Stimulated activated CD4-positive, alpha-beta T cell treated with anti-CD3 and anti-CD28 coated beads, Interleukin-12 subunit alpha, Interleukin-12 subunit beta, amount 100 ng/mL, for 4 hours (primary cell): ENCODE data around the gene ADCYAP1R1.

Experiments used
- DNase-seq: peaks from one replicate; pipeline ENCODE4 v3.0.0-alpha.2; 2020

ADCYAP1R1 gene

DNA sequence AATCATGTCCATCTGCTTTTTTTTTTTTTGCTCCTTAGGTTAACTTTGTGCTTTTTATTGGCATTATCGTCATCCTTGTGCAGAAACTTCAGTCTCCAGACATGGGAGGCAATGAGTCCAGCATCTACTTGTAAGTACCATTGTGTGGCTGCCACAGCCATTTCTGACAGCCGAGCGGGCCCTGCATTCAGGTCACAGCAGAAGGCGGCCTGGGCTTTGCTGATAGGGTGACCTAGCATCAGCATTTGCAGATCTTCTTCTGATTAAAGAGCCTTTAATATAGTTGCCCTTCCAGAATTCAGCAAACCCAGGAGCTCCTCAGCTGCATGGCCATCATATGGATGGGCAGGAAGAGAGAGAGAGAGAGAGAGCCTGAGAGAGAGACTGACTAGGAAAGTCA, 40.5 kb downstream of the ADCYAP1R1 start:
- no peak for DNase-seq

DNA sequence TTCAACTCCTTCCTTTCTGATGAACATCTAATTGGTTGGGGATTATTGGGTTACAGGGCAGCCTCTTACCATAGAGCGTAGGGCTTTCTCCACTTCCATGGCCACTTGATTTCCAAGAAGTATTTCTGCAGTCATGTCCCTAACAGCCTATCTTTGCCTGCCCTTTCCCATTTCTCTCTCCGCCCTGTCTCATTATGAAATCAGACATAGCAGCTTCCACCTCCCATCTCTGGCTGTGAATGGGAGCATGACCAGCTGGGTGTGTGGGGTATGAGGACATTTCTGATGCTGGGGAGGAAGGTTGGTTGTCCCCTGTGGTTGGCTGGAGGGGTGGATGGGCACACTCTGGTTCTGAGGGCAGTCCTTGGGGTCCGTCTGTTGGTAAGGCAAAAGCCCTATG, 41.2 kb downstream of the ADCYAP1R1 start:
- no peak for DNase-seq

DNA sequence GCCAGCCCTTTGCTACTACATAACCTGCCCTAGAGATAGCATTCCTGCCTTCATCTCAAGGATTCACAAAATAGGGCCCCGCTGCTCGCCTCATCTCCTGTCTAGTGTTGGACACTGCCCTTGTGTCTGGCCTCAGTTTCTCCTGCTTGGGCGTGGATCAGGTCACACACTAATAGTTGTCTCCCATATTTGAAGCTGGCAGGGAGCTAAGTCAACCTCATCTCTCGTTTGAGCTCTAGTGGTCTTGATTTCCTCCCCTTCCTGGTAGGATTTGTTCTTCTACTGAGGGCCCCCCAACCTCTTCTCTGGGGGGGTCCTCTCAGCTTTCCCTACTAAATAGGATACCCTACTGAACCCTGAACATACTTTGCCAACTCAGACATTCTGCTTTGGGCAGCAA, 42.2 kb downstream of the ADCYAP1R1 start:
- no peak for DNase-seq

DNA sequence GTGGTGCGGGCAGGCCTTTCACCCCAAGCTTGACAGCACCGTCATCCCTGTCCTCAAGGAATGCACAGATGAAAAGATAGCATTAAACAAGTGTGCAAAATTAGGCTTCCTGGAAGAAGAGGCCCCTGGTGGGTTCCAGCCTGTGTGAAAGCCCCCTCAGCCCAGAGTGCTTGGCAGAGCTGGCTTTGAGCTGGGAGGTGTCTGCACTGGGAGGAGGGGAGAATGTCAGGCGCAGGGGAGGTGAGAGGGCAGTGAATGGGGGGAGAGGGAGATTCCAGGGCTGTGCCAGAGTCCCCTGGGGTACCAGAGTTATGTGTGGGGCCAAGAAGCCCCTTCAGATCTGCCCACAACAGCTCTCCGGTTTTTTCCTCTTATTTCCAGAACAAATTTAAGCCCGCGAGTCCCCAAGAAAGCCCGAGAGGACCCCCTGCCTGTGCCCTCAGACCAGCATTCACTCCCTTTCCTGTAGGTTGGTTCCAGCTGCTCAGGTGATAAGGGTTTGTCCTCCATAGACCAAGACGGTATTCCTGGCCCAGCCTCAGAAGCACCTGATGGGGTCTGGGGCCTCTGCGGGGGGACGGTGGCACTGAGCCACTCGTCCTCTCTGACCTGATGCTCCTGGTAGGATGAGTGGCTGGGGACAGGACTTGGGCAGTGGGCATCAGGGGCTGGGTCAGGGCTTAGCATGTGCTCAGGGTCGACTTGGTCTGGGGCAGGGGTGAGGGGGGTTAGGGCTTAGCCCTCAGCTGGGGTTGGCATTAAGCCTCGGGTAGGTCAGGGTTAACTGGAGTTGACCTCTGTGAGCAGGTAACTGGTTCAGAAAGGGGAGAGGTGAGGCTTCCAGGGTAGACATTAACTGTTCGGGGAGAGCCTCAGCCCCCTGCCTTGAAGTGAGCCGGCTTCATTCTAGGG, 43.4 kb downstream of the ADCYAP1R1 start:
- no peak for DNase-seq

DNA sequence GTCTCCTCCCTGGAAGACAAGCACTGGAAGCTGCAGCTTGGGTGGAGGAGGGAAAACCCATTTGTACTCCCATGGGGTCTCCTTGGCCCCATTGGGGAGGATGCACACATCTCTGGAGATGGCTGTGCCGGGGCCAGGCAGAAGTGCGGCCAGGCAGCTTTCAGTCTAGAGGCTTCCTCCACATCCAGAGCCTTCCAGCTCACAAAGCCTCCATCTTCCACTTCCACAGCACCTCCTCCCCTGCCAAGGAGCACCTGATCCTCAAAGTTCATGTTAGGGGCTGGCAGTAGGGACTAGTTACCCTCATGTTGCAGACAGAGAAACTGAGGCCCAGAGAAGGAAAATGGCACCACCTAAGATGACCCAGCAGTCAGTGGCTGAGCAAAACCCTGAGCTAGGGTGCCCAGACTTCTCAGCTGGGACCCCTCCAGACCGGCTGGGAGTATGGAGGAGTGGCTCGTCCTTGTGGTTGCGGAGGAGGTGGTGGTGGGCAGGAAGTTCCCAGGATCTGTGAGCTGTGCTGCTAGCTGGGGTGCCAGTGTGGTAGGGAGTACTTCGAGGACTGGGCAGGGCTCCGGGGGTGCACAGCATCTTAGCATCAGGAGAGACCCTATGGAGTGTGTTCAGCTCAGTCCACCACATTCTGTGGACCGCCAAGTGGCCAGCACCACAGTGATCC, 44.2 kb downstream of the ADCYAP1R1 start:
- no peak for DNase-seq

DNA sequence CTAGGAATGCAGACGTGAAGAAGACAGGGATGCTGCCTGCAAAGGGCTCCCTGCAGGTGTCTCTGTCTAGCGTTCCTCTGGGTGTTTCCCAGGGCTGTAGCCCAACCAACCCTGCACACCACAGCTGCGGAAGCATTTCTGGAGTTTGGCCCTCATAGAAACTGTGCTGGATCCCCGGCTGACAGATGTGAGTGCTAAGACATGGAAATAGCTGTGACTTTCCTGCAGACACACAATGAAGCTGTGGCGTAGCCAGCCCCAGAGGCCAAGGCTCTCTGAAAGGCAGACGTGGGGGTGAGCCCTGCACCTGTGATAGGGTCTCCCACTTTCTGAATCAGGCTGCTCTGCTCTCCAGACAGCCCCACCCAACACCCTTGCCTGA, 44.8 kb downstream of the ADCYAP1R1 start:
- DNase-seq: no peak

DNA sequence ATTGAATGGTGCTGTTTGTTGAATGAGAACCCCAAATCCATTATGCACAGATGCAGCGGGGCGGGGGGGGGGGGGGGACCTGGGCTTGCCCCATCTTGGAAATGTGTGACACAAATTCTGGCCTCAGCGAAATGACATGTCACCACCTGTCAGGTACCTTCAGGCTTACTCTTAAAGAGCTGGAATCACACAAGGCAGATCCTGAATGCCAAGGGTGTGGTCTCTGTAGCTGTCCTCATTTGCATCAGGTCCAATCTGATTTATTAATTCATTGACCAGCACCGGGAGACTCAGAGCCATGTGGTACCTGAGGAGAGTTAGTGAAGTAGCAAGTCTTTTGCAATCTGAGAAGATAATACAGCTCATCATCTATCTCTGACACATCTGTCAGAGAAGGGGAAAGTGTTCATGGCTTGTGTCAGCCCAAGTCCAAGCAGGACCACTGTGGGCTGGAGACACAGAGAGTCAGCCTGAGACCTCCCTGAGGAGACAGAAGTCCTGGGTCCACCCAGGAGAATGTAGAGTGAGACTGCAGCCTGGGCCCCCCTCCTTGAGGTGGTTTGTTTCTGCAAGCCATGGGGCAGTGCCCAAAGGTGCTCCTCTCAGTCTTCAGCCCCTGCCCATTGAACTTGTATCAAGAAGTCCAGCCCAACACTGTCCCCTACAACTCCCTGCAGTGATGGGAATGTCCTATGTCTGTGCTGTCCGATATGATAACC, 46.7 kb downstream of the ADCYAP1R1 start:
- DNase-seq: no peak

DNA sequence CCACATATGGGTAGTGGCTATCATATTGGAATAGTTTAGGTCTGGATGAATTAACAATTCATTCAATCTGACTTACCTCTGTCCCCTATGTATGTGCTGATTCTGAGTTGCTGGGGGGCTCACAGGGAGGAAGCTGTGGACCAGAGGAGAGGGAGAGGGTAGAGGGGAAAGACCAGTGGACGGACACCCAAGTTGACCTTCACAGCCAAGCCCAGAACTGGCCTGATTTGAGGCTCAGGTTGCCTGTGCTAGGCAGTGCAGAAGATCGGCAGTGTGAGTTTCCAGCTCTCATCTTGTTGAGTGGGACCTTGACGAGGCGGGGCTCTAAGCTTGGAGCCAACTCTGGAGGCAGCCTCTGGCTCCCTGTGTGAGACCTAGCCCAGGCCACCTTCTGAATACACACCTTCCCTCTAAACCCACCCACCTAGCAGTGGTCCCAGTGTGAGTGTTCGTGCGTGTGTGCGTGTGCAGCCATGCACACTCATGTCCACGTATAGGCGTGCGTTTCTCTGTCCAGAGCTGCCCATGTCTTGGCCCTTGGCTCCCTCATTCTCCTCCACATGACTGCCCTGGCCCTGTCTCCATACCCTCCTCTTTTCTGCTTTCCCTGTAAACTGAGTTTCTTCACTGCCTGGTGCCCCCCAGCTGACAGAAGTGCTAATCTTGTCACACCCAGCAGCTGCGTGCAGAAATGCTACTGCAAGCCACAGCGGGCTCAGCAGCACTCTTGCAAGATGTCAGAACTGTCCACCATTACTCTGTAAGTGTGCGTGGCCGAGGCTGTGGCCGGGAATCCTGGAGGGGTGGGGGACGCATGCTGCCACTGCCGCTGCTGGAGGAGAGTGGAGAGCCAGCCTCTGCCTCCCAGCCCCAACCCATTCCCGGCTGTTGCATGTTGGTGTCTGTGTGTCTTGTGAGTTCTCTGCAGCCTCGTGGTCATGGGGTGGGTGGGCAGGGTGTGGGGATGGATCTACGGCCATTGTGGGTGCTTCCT, 47.6 kb downstream of the ADCYAP1R1 start:
- no peak for DNase-seq

DNA sequence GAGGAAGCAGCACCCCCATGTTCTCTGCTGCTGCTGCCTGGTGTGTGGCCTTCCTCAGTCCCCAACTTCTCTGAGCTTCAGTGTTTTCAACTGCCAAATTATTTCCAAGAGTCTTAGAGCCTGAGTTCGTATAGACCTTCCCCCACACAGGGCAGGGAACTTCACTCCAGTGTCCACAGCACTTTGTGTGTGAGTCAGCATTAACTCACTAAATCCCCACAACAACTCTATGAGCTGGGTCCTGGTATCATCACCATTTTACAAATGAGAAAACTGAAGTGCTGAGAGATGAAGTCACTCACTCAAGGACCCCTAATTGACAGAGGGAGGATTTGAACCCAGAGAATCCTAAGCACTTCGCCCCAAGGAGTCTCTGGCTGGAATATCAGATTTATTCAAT, 48.3 kb downstream of the ADCYAP1R1 start:
- DNase-seq: no peak

DNA sequence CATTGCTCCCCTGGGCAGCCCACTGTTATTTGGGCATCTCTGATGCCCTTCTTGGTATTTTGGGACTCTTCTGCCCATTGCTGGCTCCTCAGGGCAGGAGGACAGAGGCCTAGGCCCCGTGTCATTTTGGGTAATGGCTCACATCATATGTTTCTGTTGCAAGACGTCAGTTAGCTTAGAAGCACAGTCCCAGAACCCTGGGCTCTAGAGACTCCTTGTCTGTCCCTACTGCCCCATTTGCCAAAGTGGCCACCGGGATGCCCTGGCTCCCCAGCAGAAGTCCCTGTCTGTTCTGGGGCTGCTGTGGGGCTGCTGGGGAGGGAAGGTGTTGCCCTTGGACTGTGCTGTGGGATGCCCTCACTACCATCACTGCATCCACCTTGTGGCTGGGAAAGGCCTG, 48.8 kb downstream of the ADCYAP1R1 start:
- no peak for DNase-seq

DNA sequence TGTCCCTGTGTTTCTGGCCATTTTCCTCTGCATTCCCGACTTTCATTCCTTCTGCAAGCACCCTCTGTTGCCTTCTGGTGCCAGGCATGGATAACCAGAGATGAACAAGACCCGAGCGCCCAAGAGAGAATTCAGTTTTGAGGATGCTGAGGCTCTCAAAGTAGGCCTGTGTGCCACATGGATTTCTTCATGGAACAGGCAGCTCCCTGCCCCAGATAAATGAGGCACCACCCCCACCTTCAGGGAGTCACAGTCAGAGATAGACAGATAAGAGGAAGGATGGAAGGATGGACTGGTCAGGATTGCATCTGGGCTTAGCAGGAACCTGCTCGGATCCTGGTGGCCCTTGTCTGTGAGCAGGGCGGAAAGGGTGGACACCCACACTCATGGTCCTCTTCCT, 49.4 kb downstream of the ADCYAP1R1 start:
- DNase-seq: no peak

DNA sequence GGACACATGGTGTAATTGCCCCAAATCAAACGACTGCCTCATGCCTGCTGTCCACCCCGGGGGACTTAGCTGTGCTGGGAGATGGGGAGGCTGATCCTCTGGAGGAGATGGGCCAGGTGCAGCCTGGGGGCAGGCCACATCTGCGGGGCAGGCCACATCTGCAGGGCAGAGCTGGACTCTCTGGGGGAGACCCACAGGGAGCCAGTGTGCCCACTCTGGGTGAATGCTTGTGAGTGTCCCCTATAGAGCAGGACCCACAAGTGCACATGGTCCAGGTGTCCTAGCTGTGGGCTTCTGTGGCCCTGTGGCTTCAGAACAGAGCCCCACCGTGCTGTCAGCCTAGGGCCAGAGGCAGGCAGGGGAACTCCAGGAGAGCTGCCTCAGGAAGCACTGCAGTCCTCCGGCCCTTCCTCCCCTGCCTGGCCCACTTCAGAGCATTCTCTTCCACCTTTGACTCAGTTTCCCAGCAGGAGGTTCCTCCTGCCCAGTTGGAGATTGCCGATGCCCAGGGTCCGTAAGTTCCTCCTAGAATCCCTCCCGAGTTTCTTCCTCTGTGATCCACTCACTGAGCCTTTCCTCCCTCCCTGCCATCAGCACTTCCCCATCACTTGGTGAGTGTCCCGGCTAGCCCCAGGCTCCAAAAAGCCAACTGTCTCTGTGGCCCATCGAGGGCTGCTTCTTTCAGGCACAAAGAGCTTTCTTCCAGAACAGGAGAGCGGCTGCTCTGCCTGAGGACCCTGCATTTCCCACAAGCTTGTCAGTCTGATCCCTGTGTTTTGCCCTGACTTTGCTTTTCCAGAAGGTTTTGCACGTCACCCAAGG, 50.3 kb downstream of the ADCYAP1R1 start:
- DNase-seq: no peak

DNA sequence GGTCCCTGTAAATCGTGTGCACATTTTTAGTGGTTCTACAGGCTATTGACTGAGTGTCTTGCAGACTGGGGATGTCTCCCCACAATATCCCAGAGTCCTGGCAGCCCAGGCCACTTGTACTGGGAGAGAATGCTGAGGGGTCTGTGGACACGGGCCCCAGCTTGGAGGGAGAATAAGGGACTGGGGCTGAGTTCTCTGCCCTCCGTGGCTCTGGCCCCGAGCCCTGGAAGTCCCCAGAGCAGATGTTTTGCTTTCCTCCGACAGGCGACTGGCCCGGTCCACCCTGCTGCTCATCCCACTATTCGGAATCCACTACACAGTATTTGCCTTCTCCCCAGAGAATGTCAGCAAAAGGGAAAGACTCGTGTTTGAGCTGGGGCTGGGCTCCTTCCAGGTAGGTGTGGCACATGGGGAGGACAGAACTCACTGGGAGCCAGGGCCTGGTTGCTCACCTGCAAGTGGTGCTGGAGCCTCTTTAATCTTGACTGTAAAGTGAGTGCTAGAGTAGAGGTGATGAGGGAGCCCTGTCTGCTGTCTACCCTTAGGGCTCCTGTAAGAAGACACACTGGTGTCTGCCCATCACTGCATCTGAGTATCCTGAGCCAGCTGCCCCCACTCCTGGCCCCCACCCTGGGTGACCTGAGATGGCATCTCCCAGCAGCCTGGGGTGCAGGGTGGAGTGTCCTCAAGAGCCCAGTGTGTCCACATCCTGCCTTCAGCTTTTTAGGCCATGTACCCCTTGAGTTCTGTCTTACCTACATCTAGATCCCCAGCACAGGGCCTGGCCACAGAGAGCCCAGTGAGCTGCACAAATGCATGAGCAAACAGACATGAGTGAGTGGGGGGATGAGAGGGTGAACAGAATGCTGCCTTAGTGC, 51.1 kb downstream of the ADCYAP1R1 start:
- DNase-seq: no peak

DNA sequence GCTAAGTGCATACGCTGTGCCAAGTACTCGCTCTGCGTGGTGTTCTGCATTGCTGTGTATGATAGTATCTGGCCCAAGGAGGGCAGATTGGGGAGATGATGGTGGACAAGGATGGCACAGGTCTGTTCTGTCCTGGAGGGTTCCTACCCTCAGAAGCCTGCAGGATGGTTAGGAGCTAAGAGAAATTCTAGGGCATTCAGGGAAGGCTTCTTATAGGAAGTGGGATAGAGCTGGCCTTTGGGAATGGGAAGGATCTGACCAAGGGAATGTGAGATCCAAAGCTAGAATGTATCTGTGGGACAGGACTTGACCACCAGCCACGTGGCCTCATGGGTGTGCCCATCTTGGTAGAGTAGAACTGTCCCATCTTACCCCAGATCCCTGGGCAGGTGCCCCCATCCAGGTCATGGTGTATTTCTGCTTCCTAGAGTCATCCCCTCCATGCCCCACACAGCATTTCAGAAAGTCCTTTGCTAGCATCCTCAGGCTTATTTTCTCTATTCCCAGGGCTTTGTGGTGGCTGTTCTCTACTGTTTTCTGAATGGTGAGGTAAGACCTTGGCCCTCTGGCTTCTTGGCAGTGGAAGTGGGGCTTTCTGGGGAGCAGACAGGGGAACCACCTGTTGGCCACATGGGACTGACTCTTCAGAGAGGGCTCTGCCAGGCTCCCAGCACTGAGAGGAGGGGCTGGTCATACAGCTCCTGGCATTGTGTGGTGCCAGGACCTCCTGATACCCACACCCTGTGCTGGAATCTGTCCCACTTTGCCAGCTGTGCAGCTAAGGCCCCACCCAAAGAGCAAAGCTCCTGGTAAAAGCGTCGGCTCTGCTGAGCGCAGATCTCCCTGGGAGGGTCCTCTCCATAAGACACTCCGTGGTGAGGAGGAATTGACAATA, 52.5 kb downstream of the ADCYAP1R1 start:
- DNase-seq: no peak

DNA sequence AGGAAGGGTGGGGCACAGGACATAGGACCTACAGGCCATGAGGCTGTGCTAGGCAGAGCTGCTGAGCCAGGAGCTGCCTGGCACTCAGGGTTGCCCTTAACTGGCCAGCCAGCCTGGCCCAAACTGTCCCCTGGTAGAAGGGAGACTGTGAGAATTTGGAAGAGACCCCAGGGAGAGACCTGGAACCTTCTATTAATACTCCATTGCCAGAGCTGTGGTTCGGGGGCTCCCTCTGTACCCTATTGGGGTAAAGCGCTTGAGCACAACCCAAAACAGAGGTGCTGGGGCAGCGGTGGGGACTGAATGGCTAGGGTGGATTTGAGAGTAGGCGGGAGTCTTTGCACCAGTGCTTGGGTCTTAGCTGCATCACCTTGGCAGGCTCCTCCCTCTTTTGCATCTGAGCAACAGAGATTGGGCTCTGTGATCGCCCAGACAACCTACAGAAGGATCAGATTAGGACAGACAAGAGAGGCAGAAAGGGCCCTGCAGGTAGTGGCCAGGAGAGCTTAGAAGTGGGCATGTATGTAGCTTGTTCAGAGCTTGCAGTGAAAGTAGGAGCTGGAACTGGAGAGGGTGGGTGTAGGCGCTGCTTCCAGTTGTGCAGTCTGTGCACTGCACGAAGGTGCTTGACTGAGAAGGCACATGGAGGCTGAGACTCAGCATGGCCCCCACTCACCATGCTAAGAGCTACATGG, 53.3 kb downstream of the ADCYAP1R1 start:
- no peak for DNase-seq

DNA sequence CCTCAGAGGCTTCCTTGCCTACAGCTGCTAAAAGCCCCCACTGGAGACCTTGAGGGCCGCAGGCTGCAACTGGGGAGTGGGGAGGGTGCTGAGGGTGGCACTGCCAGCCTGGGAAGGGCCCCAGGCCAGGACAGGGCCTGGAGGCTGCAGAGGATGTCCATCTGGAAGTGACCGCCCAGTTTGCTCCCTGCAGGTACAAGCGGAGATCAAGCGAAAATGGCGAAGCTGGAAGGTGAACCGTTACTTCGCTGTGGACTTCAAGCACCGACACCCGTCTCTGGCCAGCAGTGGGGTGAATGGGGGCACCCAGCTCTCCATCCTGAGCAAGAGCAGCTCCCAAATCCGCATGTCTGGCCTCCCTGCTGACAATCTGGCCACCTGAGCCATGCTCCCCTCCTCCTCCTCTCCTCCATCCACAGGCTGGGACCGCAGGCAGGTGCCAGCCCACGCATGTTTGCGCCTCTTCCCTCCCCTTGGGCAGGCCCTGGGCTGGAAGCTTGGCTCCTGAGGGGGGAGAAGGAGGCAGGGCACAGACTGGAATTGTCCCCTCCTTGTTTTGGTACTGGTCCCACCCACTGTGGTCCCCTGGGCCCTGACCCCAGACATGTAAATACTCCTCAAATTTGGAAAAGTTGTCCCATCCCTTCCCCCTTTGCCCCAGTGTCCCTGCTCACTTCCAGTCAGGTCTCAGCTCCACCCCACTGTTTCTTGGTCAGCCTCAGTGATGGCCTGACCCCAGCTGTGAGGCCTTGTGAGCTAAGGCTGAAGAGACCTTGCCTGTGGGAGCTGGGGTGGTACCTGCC, 54.4 kb downstream of the ADCYAP1R1 start:
- no peak for DNase-seq

DNA sequence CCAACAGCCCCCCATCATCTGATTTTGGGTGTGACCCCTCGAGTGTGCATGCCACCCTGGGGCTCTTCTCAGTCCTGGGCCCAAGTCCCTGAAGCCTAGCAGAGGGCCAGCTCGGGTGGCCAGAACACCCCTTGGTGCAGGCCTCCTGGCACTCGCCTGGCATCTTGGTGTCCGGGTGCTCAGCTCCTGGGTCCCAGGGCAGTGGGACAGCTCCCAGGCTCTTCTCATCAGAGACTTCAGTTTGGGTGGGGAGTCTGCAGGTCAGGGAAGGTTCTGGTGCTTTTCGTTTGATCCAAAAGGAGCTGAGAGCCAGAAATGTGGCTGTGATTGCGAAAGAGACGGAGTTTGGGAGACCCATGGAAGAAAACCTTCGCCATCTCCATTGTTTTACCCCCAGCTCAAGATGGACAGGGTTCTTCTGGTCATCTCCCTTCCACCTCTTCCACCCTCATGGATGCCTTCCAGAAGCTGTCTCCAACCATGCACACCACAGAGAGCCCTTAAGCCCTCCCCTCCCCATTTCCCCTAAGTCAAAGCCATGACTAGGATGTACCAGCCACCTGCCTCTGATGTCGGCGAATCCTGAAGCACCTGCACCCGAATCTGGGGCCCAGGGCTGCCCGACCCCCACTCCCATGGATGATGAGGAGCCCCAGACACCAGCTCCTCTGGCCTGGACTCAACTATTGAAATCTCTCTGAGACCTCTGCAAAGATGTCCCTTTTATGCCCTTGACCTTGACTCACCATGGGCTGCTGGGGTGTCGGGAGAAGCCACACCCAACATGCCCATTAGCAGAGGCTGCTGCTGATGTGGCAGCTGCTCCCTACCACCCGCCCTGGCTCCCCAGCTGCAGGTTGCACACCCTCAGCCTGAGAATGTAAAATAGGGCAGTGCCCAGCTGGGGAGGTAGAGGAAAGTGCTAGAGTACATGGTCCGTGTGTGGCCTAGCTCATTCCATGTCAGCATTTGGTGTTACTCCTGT, 55.3 kb downstream of the ADCYAP1R1 start:
- DNase-seq: no peak
